ENCODE data around the gene LCE1D.

DNA sequence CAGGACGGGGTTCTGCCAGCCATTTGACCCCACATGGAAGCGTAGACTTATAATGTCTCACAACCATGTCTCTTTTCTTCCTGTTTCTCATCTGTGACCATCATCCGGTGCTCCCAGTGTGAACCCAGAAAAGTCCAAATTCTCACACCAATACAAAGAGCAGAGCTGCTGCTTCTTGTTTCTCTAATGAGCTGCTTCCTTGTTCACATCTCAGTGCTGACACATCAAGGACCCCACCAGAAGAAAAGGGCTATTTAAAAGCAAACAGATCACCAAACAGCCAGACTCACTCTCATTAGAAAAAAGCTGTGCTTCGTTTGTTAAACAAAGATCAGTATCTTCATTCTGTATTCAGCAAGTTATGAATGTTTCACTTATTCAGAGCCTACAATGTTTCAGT is 835 bp upstream of the LCE1D start:
- TF ChIP-seq, protein P1, sequence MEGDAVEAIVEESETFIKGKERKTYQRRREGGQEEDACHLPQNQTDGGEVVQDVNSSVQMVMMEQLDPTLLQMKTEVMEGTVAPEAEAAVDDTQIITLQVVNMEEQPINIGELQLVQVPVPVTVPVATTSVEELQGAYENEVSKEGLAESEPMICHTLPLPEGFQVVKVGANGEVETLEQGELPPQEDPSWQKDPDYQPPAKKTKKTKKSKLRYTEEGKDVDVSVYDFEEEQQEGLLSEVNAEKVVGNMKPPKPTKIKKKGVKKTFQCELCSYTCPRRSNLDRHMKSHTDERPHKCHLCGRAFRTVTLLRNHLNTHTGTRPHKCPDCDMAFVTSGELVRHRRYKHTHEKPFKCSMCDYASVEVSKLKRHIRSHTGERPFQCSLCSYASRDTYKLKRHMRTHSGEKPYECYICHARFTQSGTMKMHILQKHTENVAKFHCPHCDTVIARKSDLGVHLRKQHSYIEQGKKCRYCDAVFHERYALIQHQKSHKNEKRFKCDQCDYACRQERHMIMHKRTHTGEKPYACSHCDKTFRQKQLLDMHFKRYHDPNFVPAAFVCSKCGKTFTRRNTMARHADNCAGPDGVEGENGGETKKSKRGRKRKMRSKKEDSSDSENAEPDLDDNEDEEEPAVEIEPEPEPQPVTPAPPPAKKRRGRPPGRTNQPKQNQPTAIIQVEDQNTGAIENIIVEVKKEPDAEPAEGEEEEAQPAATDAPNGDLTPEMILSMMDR (IDR thresholded peaks at IDR 0.05; ENCODE audit: insufficient read depth, low read length, poor library complexity, severe bottlenecking) = no peak
- no peak for TF ChIP-seq EZH2phosphoT487 (conservative IDR thresholded peaks at IDR 0.05; ENCODE audit: low read length)
